Fibroblast of peridontal ligament (primary cell): ENCODE data around the gene XRCC1.
"Not testable (repeated sequence)": the region's sequence is repeated elsewhere in the genome, so short reads cannot be mapped to it uniquely, and the experiment has no call there.

Source experiments
- DNase-seq: peaks from one replicate; pipeline ENCODE4 v3.0.0-alpha.2; 2010; ENCODE audit errors: extremely low read depth

XRCC1 gene

GRCh38 chr19:43575156-43575950 lies at the start of gene XRCC1, which contains the start of gene PINLYP:
TSS of gene XRCC1 (minus strand) at chr19:43575527. CDS start at chr19:43575458, 69 bp downstream.
TSS of gene PINLYP (plus strand) at chr19:43575801. CDS start at chr19:43577192, 1,391 bp downstream.
- peak; percentile 98 for DNase-seq

GRCh38 chr19:43624933-43625332 lies 49.6 kb upstream of the XRCC1 start:
- no peak for DNase-seq

GRCh38 chr19:43623889-43624670 lies 48.8 kb upstream of the XRCC1 start:
- DNase-seq = no peak

- DNase-seq = no peak
Observed at GRCh38 chr19:43622956-43623355, 47.6 kb upstream of the XRCC1 start.

GRCh38 chr19:43622070-43622469 lies 46.7 kb upstream of the XRCC1 start:
- no peak for DNase-seq

- DNase-seq = no peak
Observed at GRCh38 chr19:43620061-43621001, 45.0 kb upstream of the XRCC1 start.

GRCh38 chr19:43619262-43620060 lies 44.1 kb upstream of the XRCC1 start, which contains the start of gene ZNF428:
TSS of gene ZNF428 (minus strand) at chr19:43619629. CDS start at chr19:43614304, 5,325 bp downstream.
- DNase-seq = peak; percentile 82

- DNase-seq = peak; percentile 36
Observed at GRCh38 chr19:43618921-43619261, 43.6 kb upstream of the XRCC1 start.

- no peak for DNase-seq
Observed at GRCh38 chr19:43616954-43617353, 41.6 kb upstream of the XRCC1 start.

- no peak for DNase-seq
Observed at GRCh38 chr19:43616306-43616705, 41.0 kb upstream of the XRCC1 start.

- no peak for DNase-seq
Observed at GRCh38 chr19:43612374-43612773, 37.0 kb upstream of the XRCC1 start.

GRCh38 chr19:43611788-43612187 lies 36.5 kb upstream of the XRCC1 start, which contains the start of gene SRRM5:
TSS of gene SRRM5 (plus strand) at chr19:43612088. CDS start at chr19:43612122, 34 bp downstream.
- no peak for DNase-seq

GRCh38 chr19:43610493-43610892 lies 35.2 kb upstream of the XRCC1 start:
- no peak for DNase-seq

GRCh38 chr19:43609872-43610271 lies 34.5 kb upstream of the XRCC1 start:
- DNase-seq = no peak

- no peak for DNase-seq
Observed at GRCh38 chr19:43607238-43608205, 32.2 kb upstream of the XRCC1 start.

GRCh38 chr19:43606569-43607229 lies 31.4 kb upstream of the XRCC1 start:
- DNase-seq = no peak

GRCh38 chr19:43605875-43606568 lies 30.7 kb upstream of the XRCC1 start:
- no peak for DNase-seq

GRCh38 chr19:43600326-43600725 lies 25.0 kb upstream of the XRCC1 start:
- not testable (repeated sequence) for DNase-seq
